NCI-H345 treated with DMSO at 0.1 percent for 48 hours (cell line): Measurements from ENCODE around the gene IFNGR1.

Experiments
- DNase-seq: peaks from one replicate; lab custom pipeline; 2025; ENCODE audit not compliant: unreplicated experiment; lab: John Stamatoyannopoulos, UW

Gene IFNGR1

GRCh38 chr6:137156650-137157049 lies 62.5 kb downstream of the IFNGR1 start:
- no peak for DNase-seq

- no peak for DNase-seq
These were observed 63.4 kb downstream of the IFNGR1 start for GRCh38 chr6:137155830-137156229.

- DNase-seq, result no peak
These were observed 69.1 kb downstream of the IFNGR1 start for GRCh38 chr6:137150072-137150471.

GRCh38 chr6:137149035-137149393 lies 70.2 kb downstream of the IFNGR1 start:
- no peak for DNase-seq

- no peak for DNase-seq
These were observed 70.7 kb downstream of the IFNGR1 start for GRCh38 chr6:137148306-137149034.
